ENCODE measurements around the gene IGSF1.

IGSF1 gene

GRCh38 chrX:131237363-131237762 is 51.7 kb downstream of the IGSF1 start:
- TF ChIP-seq CTCF (IDR thresholded peaks at IDR 0.05; ENCODE audit: low read depth, low read length, missing control alignments) = no peak
- no peak overlapping the region for H3K4me3 ChIP-seq (ENCODE audit: low read depth, low read length)
- in situ Hi-C loops (cut with HindIII; ENCODE audit: low sequenced_read_pairs) = no loop called here
- no peak for DNase-seq (ENCODE audit: low read depth)

GRCh38 chrX:131235768-131236545 is 53.1 kb downstream of the IGSF1 start:
- in situ Hi-C loops (cut with HindIII; ENCODE audit: low sequenced_read_pairs) = no loop called here
- no peak for TF ChIP-seq CTCF (IDR thresholded peaks at IDR 0.05; ENCODE audit: low read depth, low read length, missing control alignments)
- H3K4me3 ChIP-seq (ENCODE audit: low read depth, low read length) = no peak overlapping the region
- no peak for DNase-seq (ENCODE audit: low read depth)

GRCh38 chrX:131227608-131228007 is 61.5 kb downstream of the IGSF1 start:
- H3K4me3 ChIP-seq (ENCODE audit: low read depth, low read length) = no peak overlapping the region
- no peak for TF ChIP-seq CTCF (IDR thresholded peaks at IDR 0.05; ENCODE audit: low read depth, low read length, missing control alignments)
- in situ Hi-C loops (cut with HindIII; ENCODE audit: low sequenced_read_pairs) = no loop called here
- no peak for DNase-seq (ENCODE audit: low read depth)

GRCh38 chrX:131226591-131226990 is 62.5 kb downstream of the IGSF1 start:
- no peak for DNase-seq (ENCODE audit: low read depth)
- no peak overlapping the region for H3K4me3 ChIP-seq (ENCODE audit: low read depth, low read length)
- in situ Hi-C loops (cut with HindIII; ENCODE audit: low sequenced_read_pairs) = no loop called here
- TF ChIP-seq CTCF (IDR thresholded peaks at IDR 0.05; ENCODE audit: low read depth, low read length, missing control alignments) = no peak

- in situ Hi-C loops (cut with HindIII; ENCODE audit: low sequenced_read_pairs) = no loop called here
- TF ChIP-seq CTCF (IDR thresholded peaks at IDR 0.05; ENCODE audit: low read depth, low read length, missing control alignments) = no peak
- DNase-seq (ENCODE audit: low read depth) = no peak
- H3K4me3 ChIP-seq (ENCODE audit: low read depth, low read length) = no peak overlapping the region
Measured at GRCh38 chrX:131225078-131225477, 64.0 kb downstream of the IGSF1 start.

Data from astrocyte of the cerebellum (primary cell).